HCT116 (cell line): ENCODE measurements around the gene GPAT3.

Experiments
- EZH2 ChIP-seq: fragments of 200-600 bp; sonication (generic); IDR thresholded peaks from 2 replicates; pipeline ENCODE4 v1.6.1; 2017; ENCODE audit warnings: antibody characterized with exemption, mixed run types
- POLR2AphosphoS5 ChIP-seq: IDR thresholded peaks from 2 replicates; pipeline ENCODE4 v1.6.1; 2011; ENCODE audit warnings: mild to moderate bottlenecking, low read depth, low read length, moderate library complexity
- TF ChIP-seq, protein P1 (sequence below), 3 experiments: fragments of 200-600 bp in 1 of 3; sonication (generic) in 1 of 3; IDR thresholded peaks in 2 of 3; conservative IDR thresholded peaks in 1 of 3; 2 replicates each; pipeline ENCODE4 v1.5.1; 2012 to 2017; ENCODE audit warnings: low read depth in 2 of 3, low read length in 2 of 3, antibody characterized with exemption in 1 of 3, borderline replicate concordance in 1 of 3, control low read depth in 1 of 3, mild to moderate bottlenecking in 1 of 3, mixed read lengths in 1 of 3, mixed run types in 1 of 3, moderate library complexity in 1 of 3; ENCODE audit not compliant: insufficient read depth in 1 of 3

DNA sequence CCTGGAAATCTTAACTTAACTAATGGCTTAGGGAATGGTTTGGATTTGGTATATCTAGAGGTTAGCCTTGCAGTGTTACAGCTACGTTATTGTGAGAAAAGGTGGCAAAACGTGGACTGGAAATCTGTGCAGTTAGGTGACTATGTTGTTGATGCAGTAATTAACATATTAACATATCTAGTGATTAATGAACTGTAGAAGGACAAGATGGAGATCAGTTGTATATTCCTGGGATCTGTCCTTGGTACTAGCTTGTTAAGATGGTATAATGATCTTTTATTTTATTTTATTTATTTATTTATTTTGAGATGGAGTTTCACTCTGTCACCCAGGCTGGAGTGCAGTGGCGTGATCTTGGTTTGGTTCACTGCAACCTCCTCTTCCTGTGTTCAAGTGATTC lies 36.9 kb downstream of the GPAT3 start:
- TF ChIP-seq, protein P1, sequence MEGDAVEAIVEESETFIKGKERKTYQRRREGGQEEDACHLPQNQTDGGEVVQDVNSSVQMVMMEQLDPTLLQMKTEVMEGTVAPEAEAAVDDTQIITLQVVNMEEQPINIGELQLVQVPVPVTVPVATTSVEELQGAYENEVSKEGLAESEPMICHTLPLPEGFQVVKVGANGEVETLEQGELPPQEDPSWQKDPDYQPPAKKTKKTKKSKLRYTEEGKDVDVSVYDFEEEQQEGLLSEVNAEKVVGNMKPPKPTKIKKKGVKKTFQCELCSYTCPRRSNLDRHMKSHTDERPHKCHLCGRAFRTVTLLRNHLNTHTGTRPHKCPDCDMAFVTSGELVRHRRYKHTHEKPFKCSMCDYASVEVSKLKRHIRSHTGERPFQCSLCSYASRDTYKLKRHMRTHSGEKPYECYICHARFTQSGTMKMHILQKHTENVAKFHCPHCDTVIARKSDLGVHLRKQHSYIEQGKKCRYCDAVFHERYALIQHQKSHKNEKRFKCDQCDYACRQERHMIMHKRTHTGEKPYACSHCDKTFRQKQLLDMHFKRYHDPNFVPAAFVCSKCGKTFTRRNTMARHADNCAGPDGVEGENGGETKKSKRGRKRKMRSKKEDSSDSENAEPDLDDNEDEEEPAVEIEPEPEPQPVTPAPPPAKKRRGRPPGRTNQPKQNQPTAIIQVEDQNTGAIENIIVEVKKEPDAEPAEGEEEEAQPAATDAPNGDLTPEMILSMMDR (IDR thresholded peaks at IDR 0.05 in 2 of 3, conservative IDR thresholded peaks at IDR 0.05 in 1 of 3; ENCODE audit: borderline replicate concordance in 1 of 3, insufficient read depth in 1 of 3, low read depth in 2 of 3, low read length in 2 of 3): no peak
- TF ChIP-seq EZH2 (no peak), POLR2AphosphoS5 (no peak)
